NCI-H146 (cell line): ENCODE results near the gene COL27A1.

ENCODE experiments used
- DNase-seq: peaks from one replicate; lab custom pipeline; 2025; lab: John Stamatoyannopoulos, UW

Gene COL27A1

GRCh38 chr9:114247077-114247476 lies 91.7 kb downstream of the COL27A1 start:
- DNase-seq: no peak

GRCh38 chr9:114247491-114247890 lies 92.2 kb downstream of the COL27A1 start:
- DNase-seq: no peak

- no peak for DNase-seq
Measured at GRCh38 chr9:114248299-114248707, 93.0 kb downstream of the COL27A1 start.

- DNase-seq: no peak
Measured at GRCh38 chr9:114249424-114250234, 94.3 kb downstream of the COL27A1 start.

GRCh38 chr9:114250235-114250568 lies 94.9 kb downstream of the COL27A1 start:
- DNase-seq: no peak

DNA sequence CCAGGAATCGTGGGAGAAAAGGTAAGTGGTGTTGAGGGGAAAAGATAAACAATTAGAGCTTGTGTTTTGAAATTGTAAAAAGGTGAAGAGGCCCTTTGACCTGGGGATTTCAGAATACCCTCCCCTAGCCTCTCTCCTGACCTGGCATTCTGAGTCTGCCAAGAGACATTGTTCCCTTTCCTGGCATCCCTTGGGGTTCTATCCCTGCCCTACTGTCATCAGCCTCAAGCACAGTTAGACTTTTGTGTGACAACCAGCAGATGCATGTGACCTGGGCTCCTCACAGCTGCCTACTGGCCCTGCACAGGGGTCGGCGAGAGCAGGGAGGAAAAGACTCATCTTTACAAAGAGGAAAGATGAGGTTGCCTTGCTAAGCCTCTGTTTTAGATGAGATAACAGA lies 95.3 kb downstream of the COL27A1 start:
- DNase-seq: no peak

- no peak for DNase-seq
Measured at GRCh38 chr9:114252394-114252793, 97.1 kb downstream of the COL27A1 start.

DNA sequence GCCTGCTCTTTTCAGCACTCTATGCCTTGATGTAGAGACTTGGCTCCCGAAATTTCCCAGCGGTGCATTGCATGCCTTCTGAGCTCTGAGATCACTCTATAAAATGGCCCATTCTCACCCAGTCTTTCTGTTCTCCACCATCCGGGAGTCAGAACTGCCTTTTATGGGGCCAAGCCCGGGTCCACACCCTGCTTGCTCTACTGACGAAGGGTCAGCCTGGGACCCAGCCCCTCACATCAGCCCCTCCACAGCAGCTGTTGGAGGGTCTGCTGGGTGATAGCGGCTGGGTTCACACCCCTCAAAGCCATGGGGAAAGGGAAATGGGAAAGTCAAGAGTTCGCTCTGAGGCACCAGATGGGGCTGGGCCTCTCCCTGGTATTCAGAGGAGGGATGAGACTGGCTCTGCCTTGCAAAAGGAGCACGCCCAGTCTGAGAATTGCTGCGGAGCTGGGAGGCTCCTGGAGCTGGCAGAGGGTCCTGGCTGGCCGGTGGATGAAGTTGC lies 101.5 kb downstream of the COL27A1 start:
- no peak for DNase-seq

GRCh38 chr9:114258218-114258617 lies 102.9 kb downstream of the COL27A1 start:
- no peak for DNase-seq

- DNase-seq: no peak
Measured at GRCh38 chr9:114258866-114259797, 103.8 kb downstream of the COL27A1 start.

DNA sequence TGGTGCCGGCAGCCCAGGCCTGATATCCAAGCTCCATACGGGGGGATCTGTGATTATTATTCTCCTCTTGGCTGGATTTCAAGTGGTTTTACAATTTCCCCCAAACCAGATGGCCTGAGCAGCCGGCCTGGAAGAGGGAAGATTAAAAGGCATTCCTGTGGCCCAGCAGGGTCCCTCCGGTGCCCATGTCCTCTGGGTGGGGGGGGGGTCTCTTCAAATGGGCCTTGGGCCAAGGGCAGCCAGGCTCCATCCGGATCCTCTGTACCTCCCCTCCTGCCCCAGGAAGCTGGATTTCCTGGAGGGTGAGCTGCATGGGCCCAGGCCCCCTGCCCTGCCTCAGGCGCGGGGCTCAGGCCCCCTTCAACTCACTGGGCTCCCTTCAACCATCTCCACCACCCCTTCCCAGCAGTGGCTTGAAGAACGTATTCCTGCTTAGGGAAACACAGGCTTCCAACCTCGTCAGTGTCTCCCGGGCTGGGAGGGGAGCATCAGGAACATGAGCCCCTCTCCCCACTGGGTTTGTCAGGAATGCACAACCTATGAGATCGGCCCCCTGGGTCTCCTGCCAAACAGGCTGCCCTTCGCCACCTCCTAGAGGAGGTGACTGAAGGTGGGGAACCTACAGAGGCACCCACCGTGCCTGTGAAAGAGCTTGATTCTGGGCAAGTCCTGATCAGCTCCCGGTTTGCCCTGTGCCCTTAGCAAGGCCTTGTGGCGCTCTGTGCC lies 104.6 kb downstream of the COL27A1 start:
- DNase-seq: no peak

- no peak for DNase-seq
Measured at GRCh38 chr9:114261026-114261425, 105.7 kb downstream of the COL27A1 start.

DNA sequence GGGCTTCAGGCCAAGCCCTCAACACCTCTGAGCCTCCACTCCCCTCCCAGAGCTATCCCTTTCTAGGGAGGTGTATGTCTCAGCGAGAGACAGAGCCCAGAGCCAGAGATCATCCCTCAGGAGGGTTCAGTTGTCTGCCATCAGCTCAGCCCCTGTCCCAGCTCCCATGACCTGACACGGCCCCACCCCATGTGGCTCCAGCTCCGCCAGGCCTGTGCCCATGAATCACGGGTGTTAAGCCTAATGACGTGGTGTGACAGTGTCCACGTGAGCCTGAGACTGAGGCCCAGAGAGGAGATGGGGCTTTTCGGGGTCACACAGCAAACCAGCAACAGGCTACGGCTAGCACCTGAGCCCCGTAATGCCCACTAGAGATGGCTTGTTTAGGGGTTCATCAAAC lies 106.7 kb downstream of the COL27A1 start:
- no peak for DNase-seq

DNA sequence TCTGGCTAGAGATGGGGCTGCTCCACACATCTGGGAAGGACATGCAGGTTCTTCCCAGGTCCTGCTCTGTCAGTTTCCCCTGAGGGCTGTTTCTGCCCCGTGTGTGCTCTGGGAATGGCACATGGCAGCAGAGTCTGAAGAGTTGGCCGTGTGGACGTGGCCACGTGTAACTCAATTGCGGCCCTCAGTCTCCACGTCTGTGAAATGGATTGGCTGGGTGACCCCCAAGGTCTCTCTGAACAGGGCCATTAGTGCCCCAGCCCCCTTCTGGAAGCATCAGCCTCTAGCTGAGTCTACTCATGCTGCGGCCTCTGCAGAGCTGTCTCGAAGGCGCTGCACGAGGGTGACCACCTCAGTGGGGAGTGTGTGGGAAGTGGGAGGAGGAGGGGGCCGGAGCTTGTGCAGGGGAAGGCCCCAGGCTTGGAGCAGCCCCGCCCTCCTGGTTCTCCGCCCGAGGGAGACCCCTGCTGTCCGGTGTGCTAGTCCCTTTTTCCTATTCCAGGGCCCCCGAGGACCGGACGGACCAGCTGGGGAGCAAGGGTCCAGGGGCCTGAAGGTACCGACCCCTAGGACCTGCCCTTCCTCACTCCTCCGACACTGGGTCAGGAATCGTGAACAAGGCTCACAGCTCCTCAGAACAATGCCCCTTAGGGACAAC lies 108.6 kb downstream of the COL27A1 start:
- DNase-seq: no peak

DNA sequence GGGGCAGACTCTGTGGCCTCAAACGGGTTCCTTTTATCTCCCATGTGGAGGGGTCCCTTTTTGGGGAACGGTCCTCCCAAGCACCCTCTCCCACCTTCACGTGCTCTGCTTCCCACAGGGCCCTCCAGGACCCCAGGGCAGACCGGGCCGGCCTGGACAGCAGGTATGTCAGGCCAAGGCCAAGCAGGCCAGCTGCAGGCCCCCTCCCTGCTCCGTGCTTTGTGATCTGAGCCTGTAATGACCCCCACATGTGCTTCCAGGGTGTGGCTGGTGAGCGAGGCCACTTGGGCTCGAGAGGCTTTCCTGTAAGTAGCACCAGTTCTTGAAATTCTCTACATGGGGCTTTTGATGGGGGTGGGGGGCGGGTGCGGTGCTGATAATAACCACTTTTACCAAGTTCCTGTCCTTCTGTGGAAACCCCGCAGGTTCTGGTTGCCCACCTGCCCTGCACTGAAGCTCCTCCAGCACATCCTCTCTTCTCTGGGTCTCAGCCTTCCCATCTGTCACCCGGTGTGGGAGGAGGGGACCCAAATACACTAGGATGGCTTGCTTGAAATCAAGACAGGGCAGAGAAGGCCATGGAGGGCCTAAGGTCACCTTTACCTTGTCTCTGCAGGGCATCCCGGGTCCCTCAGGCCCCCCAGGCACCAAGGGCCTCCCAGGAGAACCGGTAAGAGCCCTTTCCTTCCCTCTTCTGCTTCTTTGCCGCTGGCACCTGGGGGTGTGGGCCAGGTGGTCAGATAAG lies 109.6 kb downstream of the COL27A1 start:
- no peak for DNase-seq

- no peak for DNase-seq
Measured at GRCh38 chr9:114266969-114267368, 111.6 kb downstream of the COL27A1 start.

DNA sequence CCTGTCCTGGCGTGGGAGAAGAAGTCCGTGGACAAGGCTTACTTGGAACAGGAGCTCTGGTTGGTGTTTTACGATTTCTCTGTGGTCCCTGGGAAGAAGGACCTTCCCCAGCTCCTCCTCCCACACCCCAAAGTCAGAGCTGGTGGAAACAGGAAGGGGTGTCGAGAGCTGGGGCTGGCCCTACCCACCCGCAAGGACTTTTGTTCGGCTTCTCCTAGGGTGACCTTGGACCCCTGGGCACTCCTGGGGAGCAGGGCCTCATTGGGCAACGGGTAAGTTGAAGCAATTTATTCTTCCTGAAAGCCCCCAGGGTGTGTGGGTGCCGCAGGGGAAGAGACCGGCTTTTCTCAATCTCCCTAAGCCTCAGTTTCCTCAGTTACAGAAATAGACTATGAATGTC lies 113.7 kb downstream of the COL27A1 start:
- DNase-seq: no peak

DNA sequence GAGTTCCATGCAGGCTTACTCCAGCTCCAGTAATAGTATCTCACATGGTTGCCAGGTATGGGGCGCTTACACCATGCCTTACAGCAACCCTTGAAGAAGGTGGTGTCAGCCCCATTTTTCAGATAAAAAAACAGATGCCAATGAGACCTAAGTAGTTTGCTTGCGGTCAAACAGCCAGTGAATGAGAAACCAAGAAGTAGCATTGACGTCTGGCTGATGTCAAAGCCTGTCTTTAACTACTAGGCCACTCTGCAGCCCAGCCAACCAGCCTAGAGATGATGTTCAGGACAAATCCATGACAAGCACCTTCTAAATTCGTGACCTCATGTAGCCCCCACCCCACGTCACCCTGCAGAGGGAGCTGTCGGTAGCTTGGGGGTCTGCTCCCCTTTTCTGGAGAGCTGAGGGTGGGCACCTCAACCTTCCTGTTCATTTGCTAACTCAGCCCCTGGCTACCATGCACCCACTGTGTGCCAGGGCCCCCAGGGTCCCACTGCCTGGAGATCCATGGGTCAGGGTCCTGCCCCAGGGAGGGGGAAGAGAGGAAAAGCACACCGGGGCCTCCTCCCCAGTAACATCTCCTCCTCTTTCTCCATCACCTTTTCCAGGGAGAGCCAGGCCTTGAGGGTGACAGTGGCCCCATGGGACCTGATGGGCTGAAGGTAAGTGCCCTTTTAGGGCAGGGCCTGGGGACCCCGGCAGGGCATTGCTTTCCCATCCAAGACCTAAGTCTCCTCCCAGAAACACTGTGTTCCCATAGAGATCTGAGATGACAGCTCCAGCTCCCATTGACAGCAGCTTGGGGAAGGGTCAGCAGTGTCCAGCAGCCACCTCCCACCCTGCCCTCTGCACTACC lies 115.0 kb downstream of the COL27A1 start:
- no peak for DNase-seq

DNA sequence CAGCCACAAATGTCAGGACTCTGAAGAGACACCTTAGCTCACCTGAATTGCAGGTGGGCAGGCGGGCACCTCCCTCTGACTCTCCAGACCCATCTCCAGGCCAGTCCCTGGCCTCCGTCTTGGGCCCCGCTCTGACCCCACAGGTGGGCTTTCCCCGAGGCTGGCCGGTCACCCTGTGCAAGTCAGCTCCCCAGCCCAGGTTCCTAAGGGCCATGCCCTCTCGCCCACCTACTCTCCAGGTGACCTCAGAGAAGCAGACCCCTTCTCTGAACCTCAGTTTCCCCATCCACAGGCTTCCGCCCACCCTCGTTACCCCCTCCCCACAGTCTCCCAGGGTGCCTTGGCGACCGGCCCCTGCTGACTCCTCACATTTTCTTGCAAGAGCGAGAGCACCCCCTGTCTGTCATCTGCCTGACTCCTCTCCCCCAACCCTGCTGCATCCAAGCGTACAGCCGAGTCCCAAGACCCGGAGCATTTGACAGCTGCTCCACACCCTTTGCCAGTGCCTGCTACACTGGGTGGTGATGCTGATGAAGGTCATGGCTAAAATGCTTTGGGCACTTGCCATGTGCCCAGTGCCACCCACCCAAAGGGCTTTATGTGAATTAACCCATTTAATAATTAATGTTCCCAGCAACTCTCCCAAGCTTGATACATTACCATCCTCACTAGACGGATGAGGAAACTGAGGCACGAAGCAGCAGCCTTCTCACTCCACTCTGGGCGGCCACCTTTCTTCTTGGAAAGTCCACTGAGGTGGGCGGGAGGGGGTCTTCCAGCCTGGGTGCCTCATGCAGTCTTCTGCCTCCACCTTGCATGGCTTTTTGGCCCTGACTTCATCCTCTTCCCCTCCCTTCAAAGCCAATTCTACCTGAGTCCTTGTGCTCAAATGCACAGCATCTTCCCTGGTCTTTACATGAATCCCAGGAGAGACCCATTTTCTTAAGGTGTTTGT lies 116.5 kb downstream of the COL27A1 start:
- DNase-seq: no peak
